Sigmoid colon (tissue), 4 donors: Measurements from ENCODE around the gene ANAPC16.

Experiments
- EP300 ChIP-seq, 4 donors: sonication (generic); formaldehyde crosslinking; IDR thresholded peaks; one replicate each; pipeline ENCODE4 v1.6.1; 2017; ENCODE audit warnings: antibody characterized with exemption in 4 of 4
- POLR2A ChIP-seq, 2 donors: fragments of 450-650 bp; IDR thresholded peaks; one replicate each; pipeline ENCODE4 v1.6.1; 2016; ENCODE audit warnings: antibody characterized with exemption in 2 of 2, mild to moderate bottlenecking in 2 of 2, moderate library complexity in 2 of 2
- POLR2AphosphoS5 ChIP-seq, 4 donors: sonication (generic); formaldehyde crosslinking; IDR thresholded peaks; one replicate each; pipeline ENCODE4 v1.6.1; 2017; ENCODE audit warnings: antibody characterized with exemption in 4 of 4
- TF ChIP-seq, protein P1 (sequence below), 4 experiments: fragments of 450-650 bp in 3 of 4; fragments of 200-600 bp in 1 of 4; IDR thresholded peaks; one replicate each; pipeline ENCODE4 v1.5.1; 2016 to 2019; ENCODE audit warnings: antibody characterized with exemption in 4 of 4, mild to moderate bottlenecking in 3 of 4, moderate library complexity in 2 of 4

DNA sequence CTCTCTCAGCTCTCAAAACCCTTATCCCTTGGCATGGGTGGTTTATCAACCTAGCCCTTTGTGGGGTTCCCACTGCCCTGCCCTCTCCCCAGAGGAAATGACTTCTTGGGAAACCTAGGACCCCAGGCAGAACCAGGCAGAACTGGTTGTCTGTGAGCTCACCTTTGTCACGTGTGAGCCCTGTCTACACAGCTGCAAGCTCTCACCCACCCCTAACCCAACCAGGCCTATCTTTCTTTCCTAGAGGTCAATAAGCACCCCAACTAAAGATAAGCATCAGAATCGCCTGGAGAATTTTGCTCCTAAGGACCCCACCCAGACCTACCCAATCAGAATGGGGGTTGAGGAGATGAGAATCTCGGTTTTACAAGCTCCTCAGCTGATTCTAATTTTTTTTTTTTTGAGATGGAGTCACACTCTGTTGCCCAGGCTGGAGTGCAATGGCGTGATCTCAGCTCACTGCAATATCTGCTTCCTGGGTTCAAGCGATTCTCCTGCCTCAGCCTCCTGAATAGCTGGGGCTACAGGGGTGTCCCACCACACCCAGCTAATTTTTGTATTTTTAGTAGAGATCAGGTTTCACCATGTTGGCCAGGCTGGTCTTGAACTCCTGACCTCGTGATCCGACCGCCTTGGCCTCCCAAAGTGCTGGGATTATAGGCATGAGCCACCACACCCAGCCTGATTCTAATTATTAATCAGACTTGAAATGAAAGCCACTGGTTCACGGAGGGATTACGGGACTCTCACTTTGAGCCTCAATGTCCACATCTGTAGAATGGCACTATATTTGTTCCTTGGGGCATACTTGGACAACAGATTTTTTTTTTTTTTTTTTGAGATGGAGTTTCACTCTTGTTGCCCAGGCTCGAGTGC lies 50.4 kb downstream of the ANAPC16 start:
- TF ChIP-seq, protein P1, sequence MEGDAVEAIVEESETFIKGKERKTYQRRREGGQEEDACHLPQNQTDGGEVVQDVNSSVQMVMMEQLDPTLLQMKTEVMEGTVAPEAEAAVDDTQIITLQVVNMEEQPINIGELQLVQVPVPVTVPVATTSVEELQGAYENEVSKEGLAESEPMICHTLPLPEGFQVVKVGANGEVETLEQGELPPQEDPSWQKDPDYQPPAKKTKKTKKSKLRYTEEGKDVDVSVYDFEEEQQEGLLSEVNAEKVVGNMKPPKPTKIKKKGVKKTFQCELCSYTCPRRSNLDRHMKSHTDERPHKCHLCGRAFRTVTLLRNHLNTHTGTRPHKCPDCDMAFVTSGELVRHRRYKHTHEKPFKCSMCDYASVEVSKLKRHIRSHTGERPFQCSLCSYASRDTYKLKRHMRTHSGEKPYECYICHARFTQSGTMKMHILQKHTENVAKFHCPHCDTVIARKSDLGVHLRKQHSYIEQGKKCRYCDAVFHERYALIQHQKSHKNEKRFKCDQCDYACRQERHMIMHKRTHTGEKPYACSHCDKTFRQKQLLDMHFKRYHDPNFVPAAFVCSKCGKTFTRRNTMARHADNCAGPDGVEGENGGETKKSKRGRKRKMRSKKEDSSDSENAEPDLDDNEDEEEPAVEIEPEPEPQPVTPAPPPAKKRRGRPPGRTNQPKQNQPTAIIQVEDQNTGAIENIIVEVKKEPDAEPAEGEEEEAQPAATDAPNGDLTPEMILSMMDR (IDR thresholded peaks at IDR 0.05), result no peak
- no peak for TF ChIP-seq POLR2AphosphoS5 (IDR thresholded peaks at IDR 0.05)
- no peak for TF ChIP-seq POLR2A (IDR thresholded peaks at IDR 0.05)
- TF ChIP-seq EP300 (IDR thresholded peaks at IDR 0.05), result no peak
